Activated effector memory CD4-positive, alpha-beta T cell treated with anti-CD3 and anti-CD28 coated beads, Interleukin-2, amount 50 U/mL, for 16 hours (primary cell): Measurements from ENCODE around the gene BSND.
"Not testable (repeated sequence)": the region's sequence is repeated elsewhere in the genome, so short reads cannot be mapped to it uniquely, and the experiment has no call there.

Experiments used
- DNase-seq: peaks from one replicate; pipeline ENCODE4 v3.0.0-alpha.2; 2020

Gene BSND

DNA sequence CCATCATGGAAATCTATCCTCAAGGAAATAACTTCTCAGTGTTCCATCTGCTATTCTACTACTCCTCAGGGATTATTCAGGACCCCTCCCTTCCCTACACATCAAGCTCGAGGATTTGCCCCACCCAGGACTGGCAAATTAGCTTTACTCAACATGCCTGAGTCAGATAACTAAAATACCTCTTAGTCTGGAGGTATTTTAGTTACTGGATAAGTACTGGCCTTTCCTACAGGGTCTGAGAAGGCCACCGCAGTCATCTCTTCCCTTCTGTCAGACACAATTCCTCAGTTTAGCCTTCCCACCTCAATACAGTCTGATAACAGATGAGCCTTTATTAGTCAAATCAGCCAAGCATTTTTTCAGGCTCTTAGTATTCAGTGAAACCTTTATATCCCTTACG, 27.9 kb downstream of the BSND start:
- not testable (repeated sequence) for DNase-seq

DNA sequence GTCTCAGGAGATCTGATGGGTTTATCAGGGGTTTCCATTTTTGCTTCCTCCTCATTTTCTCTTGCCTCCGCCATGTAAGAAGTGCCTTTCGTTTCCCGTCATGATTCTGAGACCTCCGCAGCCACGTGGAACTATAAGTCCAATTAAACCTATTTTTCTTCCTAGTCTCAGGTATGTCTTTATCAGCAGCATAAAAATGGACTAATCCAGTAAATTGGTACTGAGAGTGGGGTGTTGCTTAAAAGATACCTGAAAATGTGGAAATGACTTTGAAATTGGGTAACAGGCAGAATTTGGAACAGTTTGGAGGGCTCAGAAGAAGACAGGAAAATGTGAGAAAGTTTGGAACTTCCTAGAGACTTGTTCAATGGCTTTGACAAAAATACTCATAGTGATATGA, 32.4 kb downstream of the BSND start:
- not testable (repeated sequence) for DNase-seq

DNA sequence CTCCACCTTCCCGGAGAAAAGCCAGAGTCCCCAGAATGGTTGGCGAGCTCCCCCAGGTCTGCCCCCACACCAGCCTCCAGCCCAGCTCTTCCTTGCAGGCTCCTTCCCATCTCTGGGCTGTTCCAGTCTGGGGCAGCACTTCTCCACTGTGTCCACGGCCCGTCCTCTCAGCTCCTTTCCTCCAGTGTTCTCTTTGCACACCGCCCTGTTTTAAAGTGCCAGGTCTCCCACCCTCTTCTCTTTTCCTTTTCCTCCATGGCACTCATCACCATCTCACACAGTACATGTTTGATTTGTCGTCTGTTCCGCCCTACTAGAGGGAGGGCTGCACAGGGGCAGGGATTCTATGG, 34.5 kb downstream of the BSND start:
- DNase-seq: no peak

DNA sequence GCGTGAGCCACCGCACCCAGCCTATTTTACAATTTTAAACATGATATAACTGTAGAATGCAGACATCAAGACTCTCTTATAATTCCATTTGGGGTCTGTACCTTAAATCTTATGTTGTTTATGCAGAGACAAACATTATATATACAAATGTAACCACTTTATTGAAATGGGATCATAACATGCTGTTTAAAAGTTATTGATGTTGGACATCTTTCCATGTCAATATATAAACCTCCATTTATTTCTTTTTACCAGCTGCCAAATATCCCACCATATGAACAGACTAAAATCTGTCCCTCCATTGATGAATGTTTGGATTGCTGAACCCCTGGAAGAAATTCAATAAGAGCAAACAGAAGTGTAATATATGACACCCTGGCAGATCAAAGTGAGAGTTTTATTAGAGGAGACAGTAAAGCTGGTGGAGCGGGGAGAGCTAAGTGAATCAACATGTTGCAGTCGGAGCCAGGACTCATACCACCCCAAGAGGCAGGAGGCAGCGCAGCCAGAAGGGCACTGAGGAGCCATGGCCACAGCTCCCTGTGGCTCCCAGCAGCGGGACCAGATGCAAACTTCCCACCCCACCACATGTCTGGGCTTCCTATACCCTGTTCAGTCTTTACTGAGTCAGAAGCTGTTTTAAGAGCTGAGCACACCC, 35.9 kb downstream of the BSND start:
- DNase-seq: no peak

DNA sequence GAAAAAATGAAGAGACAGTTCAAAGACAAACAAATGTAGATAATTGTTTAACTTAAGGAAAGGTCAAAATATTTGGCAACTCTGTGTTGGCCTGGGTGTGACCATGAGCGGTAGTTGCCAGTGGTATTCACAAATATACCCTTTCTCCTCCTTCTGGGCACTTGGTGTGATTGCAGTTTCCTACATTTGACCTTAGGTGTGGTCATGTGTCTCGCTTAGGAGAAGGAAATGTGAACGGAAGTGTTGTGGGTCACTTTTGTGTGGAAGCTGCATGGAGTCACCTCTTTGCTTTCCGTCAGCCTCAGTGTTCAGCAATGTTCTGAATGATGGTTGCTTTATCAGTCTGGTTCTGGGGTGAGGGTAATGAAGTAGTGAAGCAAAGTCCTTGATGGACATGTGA, 37.2 kb downstream of the BSND start:
- DNase-seq: no peak

DNA sequence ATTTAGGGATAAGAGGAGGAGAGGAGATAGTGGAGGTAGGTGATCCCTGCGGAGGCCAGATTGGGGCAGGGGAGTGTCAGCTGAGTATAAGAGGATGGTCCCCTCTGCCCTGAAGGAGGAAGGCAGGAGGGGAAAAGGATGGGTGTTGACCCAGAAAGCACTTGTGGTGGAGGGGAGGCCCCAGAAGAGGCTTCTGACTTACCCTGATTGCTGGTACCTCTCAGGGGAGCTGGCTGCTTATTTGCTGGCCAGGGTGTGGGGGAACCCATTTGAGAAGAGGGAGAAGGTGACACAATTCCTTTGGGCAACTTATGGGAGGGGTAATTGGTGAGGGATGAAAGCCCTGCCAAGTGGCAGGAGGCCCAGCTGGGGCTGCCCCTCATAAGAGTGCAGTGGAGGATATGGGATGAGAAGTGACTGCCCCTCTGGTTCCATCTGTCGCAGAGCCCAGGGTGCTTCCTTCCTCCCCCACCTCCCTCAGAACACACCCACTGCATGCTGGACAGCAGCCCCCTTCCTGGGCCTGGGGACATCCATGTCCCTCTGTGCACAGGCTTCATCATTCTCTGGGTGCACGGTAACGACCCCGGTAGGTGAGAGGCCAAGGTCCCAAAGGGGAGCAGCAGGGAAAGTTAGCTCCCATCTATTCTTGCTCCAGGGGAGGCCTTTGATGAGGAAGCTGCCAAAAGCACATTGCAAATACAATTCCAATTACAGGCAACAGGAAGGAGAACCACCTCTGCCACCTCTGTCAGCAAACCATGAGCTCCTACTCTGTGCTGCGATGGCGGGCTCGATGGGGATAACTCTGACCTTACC, 39.2 kb downstream of the BSND start:
- no peak for DNase-seq

DNA sequence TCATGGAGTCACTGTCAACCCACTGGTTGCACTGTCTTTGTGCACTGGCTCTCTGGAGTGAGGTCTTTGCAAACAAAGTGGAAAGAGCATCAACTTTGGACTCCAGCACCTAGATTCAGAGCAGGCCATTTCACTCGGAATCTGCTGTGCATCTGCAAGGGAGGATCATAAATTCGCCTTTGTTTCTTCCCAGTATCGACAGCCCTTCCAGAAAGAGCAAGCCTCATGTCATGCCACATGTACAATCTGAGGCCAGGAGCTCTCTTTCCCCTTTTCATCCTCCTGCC, 39.8 kb downstream of the BSND start:
- no peak for DNase-seq

GRCh38 chr1:55038974-55039341, 40.2 kb downstream of the BSND start:
- no peak for DNase-seq

DNA sequence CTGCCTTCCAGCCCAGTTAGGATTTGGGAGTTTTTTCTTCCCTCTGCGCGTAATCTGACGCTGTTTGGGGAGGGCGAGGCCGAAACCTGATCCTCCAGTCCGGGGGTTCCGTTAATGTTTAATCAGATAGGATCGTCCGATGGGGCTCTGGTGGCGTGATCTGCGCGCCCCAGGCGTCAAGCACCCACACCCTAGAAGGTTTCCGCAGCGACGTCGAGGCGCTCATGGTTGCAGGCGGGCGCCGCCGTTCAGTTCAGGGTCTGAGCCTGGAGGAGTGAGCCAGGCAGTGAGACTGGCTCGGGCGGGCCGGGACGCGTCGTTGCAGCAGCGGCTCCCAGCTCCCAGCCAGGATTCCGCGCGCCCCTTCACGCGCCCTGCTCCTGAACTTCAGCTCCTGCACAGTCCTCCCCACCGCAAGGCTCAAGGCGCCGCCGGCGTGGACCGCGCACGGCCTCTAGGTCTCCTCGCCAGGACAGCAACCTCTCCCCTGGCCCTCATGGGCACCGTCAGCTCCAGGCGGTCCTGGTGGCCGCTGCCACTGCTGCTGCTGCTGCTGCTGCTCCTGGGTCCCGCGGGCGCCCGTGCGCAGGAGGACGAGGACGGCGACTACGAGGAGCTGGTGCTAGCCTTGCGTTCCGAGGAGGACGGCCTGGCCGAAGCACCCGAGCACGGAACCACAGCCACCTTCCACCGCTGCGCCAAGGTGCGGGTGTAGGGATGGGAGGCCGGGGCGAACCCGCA, 40.8 kb downstream of the BSND start, which contains the start of gene PCSK9:
PCSK9 (plus strand) TSS at position 207 of the 741 bp plus-strand sequence; CDS start at position 497, 290 bp downstream.
- no peak for DNase-seq

GRCh38 chr1:55040083-55040932, 41.6 kb downstream of the BSND start:
- DNase-seq: no peak

GRCh38 chr1:55040933-55041494, 42.3 kb downstream of the BSND start:
- DNase-seq: no peak

DNA sequence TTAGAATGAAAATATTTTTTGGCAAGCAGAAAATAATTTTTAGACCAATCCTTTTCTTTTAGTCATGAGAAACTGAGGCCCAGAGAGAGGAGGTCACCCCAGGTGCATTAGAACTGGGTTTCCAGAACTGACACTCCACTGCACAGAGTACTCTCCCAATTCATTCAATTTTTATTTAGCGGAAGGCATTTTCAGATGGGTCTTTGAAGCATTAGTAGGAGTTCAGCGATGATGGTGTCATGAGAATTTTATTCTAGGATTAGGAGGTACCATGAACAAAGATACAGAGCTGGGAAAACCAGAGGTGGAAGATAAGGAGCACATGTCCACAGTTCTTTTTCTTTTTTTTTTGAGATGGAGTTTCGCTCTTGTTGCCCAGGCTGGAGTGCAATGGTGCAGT, 42.9 kb downstream of the BSND start:
- DNase-seq: no peak

DNA sequence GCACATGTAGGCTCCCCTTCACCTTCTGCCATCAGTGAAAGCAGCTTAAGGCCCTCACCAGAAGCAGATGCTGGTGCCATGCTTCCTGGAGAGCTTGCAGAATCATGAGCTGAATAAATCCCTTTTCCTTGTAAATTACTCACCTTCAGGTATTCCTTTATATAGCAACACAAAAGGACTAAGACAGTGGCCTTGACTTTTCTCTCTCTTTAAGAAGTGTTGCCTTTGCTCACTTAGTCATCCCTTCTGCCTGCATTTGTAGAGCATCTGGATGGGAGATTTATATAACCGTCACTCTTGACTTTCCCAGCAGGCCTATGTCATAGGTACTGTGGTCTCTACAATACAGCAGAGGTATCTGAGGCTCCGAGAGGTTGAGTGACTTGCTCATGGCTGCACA, 44.3 kb downstream of the BSND start:
- DNase-seq: no peak

DNA sequence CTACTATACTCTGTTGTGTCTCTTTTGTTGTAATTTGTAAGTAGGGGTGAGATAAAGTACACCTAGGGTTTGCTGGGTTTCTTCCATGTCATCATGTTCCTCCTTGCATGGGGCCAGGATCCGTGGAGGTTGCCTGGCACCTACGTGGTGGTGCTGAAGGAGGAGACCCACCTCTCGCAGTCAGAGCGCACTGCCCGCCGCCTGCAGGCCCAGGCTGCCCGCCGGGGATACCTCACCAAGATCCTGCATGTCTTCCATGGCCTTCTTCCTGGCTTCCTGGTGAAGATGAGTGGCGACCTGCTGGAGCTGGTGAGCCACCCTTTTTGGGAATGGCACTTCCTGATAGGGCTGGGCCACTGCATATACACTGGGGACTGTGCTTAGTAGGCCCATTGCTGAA, 45.0 kb downstream of the BSND start:
- DNase-seq: no peak

GRCh38 chr1:55044617-55045397, 46.1 kb downstream of the BSND start:
- peak; percentile 30 for DNase-seq

GRCh38 chr1:55045430-55045829, 46.7 kb downstream of the BSND start:
- no peak for DNase-seq

DNA sequence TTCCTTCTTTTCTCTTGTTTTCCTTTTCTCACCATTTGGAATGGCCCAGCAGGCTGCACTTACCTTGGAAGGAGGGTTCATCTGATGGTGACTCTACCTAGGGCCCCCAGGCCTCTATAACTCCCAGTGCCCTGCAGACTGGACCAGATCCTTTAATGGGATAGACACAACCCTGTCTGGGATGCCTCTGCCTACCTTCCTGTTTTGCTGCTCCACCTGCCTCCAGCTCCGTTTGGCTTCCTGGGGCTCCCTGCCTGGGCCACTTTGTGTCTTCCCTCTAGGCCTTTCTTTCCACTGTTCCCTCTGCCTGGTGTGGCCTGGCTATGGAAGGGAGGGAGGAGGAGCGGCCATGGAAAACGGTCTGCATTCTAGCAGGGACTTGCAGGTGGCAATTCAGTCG, 48.1 kb downstream of the BSND start:
- peak; percentile 24 for DNase-seq

DNA sequence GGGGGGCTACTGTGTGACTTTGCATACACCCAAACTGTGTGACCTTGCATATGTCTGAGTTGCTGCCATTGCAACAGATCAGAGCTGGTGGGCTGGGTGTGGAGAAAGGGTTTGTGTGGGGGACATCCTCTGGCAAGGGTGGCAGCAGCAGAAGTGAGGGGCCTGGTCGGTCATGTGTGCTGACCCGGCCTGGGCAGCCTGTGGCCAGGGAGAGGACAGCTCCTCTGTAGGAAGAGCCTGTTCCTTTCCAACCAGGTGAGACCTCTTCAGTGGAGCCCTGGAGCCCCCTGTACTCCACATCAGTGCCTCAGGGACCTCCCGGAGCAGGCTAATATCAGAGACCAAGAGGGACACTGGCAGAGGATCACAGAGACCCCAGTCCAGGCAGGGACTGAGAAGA, 48.9 kb downstream of the BSND start:
- peak; percentile 39 for DNase-seq

DNA sequence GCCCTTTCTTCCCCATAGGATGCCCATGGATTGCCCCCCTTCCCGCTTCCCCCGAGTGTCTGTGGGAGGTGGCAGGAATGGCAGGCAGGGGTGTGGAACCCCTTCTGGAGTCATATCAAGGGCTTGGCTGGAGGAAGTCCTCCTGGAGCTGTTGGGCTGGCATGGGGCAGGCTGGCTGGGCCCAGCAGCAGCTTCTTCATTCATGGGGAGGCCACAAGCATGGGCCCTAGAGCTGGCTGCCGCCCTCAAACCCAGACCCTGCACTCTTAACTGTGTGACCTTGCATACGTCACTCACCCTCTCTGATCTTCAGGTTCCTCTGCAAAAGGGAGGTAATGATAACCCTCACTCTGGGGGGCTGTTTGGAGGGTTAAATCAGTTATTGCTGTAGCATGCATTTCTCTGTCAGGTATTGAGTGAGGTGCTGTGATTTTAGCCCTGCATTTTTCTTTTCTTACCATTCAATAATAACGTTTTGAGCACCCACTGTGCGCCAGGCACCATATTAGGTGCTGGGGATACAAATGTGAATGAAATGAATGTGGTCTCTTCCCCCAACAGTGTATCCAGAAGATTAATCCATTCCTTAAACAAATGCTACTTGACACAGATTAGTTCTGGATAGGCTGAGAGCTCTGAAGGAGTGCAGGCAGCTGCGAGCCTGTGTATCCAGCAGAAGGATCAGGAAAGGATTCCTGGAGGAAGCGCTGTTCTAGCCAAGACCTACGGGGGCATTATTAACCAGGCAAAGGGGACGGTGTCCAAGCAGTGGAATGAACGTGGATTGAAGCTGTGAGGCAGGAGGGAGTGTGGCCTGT, 49.9 kb downstream of the BSND start:
- peak; percentile 39 for DNase-seq

GRCh38 chr1:55049271-55049913, 50.7 kb downstream of the BSND start:
- DNase-seq: peak; percentile 45

DNA sequence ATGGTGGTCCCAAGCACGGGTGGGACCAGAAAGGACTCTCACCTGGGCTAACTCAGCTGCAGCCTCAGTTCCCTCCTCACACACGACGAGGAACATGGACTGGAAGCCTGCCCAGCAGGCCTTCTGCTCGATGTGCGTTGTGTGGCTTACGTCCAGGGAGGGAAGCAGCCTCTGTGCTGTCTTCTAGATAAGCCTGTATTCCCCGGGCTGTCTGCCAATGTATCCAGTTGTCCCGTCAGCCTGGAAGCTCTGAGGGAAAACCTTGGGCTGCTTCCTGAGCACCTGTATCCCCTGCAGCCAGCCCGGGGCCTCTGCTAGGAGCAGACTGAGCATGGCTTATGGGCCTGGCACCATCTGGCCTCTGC, 51.2 kb downstream of the BSND start:
- peak; percentile 37 for DNase-seq
